Upper lobe of right lung (tissue), 1 donor: ENCODE measurements around the gene HOOK1. TPM values are rescaled to one million over a fixed set of nuclear protein-coding genes. Genes with fewer than 3 reads are reported as not detected.

Source experiments
- ATAC-seq: fragments of 200-7000 bp; cut with Tn5 transposase; one replicate; pipeline ENCODE4 v1.9.1; 2020; ENCODE audit warnings: mild to moderate bottlenecking, moderate library complexity
- DNase-seq: peaks from one replicate; pipeline ENCODE4 v3.0.0-alpha.2; 2020
- H3K27ac ChIP-seq: fragments of 200-600 bp; one replicate; pipeline ENCODE4 v1.8.0; 2022
- H3K27me3 ChIP-seq: fragments of 200-600 bp; one replicate; pipeline ENCODE4 v1.8.0; 2022; ENCODE audit warnings: mild to moderate bottlenecking
- H3K36me3 ChIP-seq: fragments of 200-600 bp; one replicate; pipeline ENCODE4 v1.8.0; 2022
- H3K4me1 ChIP-seq: fragments of 200-600 bp; one replicate; pipeline ENCODE4 v1.8.0; 2022
- H3K4me3 ChIP-seq: fragments of 200-600 bp; one replicate; pipeline ENCODE4 v1.8.0; 2022; ENCODE audit warnings: mild to moderate bottlenecking
- H3K9me3 ChIP-seq: fragments of 200-600 bp; one replicate; pipeline ENCODE4 v1.8.0; 2022
- CTCF ChIP-seq: fragments of 200-600 bp; IDR thresholded peaks from one replicate; pipeline ENCODE4 v1.8.0; 2022; ENCODE audit warnings: antibody characterized with exemption
- intact Hi-C: fragments of 100-400 bp; cut with DNase I; formaldehyde crosslinking; loops from one replicate; pipeline ENCODE4 v1.11.0; 2022
- total RNA-seq: library from RNA; stranded (reverse); fragmentation: NEBNext Ultra II Directional; extraction: Animal tissue kit (Norgen Biotek cat#: 25700); gene quantifications from one replicate; pipeline ENCODE4 v1.2.1, GENCODE V29; 2021
- donor health status: DM: no; HTN: yes; CAD: no; lungs with severe emphysema.

The HOOK1 gene
- total RNA-seq, 1 donor from 2014 or later = 18.5 TPM

GRCh38 chr1:59814180-59814900 lies 409 bp upstream of the HOOK1 start:
- H3K9me3 ChIP-seq = no peaks in the 10 kb centered on the region
- no peak overlapping the region for H3K27ac ChIP-seq
- ATAC-seq = peak; percentile 96

GRCh38 chr1:59815892-59816291 lies 1.1 kb downstream of the HOOK1 start:
- no peak for TF ChIP-seq CTCF
- intact Hi-C loops = no loop called here
- peaks cover 43% of the 10 kb centered on the region for H3K27me3 ChIP-seq
- H3K4me3 ChIP-seq = peak overlapping the region; percentile 57
- H3K27ac ChIP-seq = no peak overlapping the region
- DNase-seq = no peak
- H3K4me1 ChIP-seq = peaks cover 8% of the 10 kb centered on the region
- no peaks in the 10 kb centered on the region for H3K9me3 ChIP-seq
- H3K36me3 ChIP-seq = no peaks in the 10 kb centered on the region
- no peak for ATAC-seq

More at GRCh38 chr1:59814180-59814900, 409 bp upstream of the HOOK1 start:
- no peaks in the 10 kb centered on the region for H3K36me3 ChIP-seq
- DNase-seq = peak; percentile 96
- TF ChIP-seq CTCF = no peak
- H3K4me1 ChIP-seq = peaks cover 8% of the 10 kb centered on the region
- intact Hi-C loops = no loop called here
- H3K27me3 ChIP-seq = peaks cover 43% of the 10 kb centered on the region
- peak overlapping the region; percentile 57 for H3K4me3 ChIP-seq

GRCh38 chr1:59816318-59816878 lies 1.6 kb downstream of the HOOK1 start:
- Histone ChIP-seq H3K4me1 (peaks cover 8% of the 10 kb centered on the region), H3K4me3 (peak overlapping the region; percentile 57), H3K27ac (no peak overlapping the region), H3K36me3 (no peaks in the 10 kb centered on the region), H3K9me3 (no peaks in the 10 kb centered on the region), H3K27me3 (peaks cover 42% of the 10 kb centered on the region)
- TF ChIP-seq CTCF = no peak
- ATAC-seq (no peak), DNase-seq (no peak)
- intact Hi-C loops = no loop called here

GRCh38 chr1:59819566-59820438 lies 5.1 kb downstream of the HOOK1 start:
- TF ChIP-seq CTCF = no peak
- DNase-seq = no peak
- Histone ChIP-seq H3K4me1 (no peaks in the 10 kb centered on the region), H3K27me3 (peaks cover 11% of the 10 kb centered on the region), H3K36me3 (no peaks in the 10 kb centered on the region), H3K4me3 (no peak overlapping the region), H3K27ac (no peak overlapping the region), H3K9me3 (no peaks in the 10 kb centered on the region)
- no peak for ATAC-seq
- intact Hi-C loops = no loop called here

- H3K27me3 ChIP-seq = no peaks in the 10 kb centered on the region
- H3K36me3 ChIP-seq = no peaks in the 10 kb centered on the region
- H3K27ac ChIP-seq = no peak overlapping the region
- intact Hi-C loops = no loop called here
- DNase-seq (no peak), ATAC-seq (no peak)
- H3K4me3 ChIP-seq = no peak overlapping the region
- TF ChIP-seq CTCF = no peak
- no peaks in the 10 kb centered on the region for H3K4me1 ChIP-seq
- no peaks in the 10 kb centered on the region for H3K9me3 ChIP-seq
Observed at GRCh38 chr1:59827055-59827643, 12.4 kb downstream of the HOOK1 start.
